HG03196 (cell line): ENCODE measurements around the gene SEC23B.
"Not testable (repeated sequence)": the region's sequence is repeated elsewhere in the genome, so short reads cannot be mapped to it uniquely, and the experiment has no call there.

ENCODE experiments used
- ATAC-seq: cut with Tn5 transposase; IDR thresholded peaks from one replicate; pipeline ENCODE4 v1.9.1; 2021; ENCODE audit not compliant: unreplicated experiment

SEC23B gene

DNA sequence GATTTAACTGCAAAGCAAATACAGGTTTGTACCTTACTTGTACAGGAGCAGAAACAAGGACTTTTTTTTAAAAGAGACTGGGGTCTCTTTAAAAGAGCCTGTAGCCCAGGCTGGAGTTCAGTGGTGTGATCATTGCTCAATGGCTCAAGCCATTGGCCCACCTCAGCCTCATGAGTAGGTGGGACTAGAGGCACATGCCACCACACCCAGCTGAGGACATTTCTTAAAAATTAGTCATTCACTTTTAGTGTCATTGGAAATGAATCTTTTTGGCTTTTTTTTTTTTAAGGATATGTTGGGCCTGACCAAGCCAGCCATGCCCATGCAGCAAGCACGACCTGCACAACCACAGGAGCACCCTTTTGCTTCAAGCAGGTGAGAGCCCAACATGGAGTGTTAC, 16.9 kb downstream of the SEC23B start:
- no peak for ATAC-seq

DNA sequence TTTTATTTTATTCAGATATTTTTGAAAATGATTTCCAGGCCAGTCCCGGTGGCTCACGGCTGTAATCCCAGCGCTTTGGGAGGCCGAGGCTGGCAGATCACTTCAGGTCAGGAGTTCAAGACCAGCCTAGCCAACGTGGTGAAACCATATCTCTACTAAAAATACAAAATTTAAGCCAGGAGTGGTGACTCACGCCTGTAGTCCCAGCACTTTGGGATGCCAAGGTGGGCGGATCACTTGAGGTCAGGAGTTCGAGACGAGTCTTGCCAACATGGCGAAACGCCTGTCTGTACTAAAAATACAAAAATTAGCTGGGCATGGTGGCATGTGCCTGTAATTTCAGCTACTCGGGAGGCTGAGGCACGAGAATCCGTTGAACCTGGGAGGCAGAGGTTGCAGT, 19.0 kb downstream of the SEC23B start:
- ATAC-seq, result not testable (repeated sequence)

DNA sequence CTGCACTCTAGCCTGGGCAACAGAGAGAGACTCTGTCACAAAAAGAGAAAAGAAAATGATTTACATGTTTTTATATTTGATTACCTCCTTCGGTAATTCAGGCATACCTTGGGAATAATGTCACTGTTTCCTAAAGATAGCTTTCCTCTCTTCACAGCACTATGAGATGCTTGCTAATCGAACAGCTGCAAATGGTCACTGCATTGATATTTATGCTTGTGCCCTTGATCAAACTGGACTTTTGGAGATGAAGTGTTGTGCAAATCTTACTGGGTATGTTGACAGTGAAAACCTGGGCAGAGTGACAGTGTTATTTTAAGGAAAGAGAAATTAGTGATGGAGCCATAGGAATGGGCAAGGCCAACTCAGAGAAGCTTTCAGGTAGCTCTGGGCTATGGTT, 19.6 kb downstream of the SEC23B start:
- ATAC-seq, result no peak

DNA sequence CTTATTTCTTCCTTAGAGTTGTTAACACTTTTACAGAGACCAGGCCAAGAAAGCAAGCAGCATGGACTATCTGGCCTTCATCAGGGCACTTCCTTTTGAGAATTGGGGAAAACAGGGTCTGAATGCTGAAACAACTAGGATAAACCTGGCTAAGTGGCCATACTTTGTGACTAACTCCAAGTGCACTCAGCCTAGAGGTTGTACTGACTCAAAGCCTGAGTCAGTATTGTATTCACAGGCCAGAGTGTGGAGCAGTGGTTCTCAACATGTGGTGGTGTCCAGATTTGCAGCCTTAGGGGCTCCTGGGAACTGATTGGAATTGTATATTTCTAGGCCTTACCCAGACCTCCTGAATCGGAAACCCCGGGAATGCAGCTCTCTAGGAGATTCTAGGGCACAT, 20.1 kb downstream of the SEC23B start:
- ATAC-seq, result no peak

DNA sequence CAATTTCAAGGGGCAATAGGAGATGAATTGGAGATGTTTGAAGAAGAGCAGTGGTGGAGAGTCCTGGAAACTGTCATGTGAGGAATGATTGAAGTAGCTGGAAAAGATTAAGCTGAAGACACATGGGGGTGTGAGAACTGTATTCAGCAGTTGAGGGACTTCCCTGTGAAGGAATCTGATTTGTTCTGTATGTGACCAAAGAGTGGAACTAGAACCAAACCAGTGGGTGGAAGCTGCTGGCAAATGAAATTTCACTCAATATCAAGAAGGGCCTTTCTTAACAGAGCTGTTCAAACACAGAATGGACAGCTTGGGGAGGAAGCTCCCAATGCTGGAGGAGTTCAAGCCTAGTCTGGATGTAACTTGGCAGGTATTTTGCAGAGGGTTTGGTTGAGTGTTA, 21.3 kb downstream of the SEC23B start:
- ATAC-seq, result no peak

DNA sequence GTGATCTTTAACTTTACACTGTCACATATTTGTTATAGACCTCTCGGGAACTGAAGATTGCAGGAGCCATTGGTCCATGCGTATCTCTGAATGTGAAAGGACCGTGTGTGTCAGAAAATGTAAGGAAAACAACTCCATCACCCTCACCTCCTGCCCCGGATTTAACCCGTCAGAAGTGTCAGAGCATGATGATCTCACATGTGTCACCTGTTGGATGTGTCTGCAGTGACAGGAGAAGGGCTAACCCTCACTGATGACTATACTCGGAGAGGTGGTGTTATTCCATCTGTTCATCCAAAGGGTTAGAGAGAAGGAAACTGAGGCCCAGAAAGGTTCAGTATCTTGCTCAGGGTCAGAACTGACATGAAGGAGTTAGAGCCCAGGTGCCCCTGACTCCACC, 24.9 kb downstream of the SEC23B start:
- no peak for ATAC-seq

DNA sequence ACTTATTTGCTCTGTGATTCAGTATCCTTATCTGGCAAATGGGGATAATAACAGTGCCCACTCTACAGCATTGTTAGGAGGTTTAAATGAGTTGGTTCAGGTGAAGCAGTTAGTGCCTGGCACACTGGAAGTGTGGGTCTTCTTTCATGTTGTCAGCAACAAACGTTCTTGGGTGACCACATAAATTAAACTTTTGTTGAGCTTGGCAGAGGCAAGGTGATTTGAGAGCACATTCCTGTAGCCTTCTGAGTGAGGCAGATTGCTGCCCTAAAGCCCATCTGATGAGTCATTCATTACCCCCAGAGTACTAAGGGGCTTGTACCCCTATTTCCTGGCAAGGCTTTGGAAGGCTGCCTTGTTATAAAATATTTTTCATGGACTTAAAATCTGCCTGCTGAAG, 25.8 kb downstream of the SEC23B start:
- no peak for ATAC-seq

DNA sequence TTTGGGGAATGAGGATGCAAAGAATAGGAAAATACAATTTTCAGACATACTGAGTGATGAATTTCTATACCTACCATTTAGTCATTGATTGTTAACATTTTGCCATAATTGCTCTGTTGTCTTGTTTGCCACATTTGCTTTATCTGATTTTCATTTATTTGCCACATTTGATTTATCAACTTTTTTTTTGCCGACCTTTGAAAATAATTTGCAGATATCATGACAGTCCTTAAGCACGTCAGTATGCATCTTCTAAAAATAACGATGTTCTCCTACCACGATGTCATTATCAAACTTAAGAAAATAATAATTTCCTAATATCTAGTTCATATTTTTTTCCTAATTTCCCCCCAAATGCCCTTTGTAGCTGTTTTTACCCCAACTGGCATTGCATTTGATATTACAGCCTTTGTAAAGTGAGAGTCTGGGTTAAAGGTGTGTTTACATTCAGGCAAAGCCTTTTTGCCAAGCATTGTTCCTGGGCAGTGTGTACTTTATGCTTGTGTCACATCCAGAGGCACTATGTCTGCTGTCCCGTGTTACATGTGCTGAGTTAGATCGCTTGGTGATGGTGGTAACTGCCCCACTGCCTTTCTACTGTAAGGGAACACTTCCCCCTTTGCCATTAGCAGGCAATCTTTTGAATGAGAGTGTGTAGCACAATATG, 26.4 kb downstream of the SEC23B start:
- no peak for ATAC-seq

DNA sequence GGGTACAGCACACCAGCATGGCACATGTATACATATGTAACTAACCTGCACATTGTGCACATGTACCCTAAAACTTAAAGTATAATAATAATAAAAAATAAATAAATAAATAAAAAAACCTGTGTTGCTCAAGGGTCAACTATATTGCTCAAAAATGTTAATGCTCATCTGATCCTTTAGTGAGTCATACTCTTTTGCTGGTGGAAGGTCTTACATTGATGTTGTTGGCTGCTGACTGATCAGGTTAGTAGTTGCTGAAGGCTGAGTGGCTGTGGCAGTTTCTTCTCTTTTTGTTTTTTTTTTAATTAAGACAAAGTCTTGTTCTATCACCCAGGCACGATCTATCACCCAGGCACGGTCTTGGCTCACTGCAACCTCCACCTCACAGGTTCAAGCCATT, 29.9 kb downstream of the SEC23B start:
- ATAC-seq, result no peak

DNA sequence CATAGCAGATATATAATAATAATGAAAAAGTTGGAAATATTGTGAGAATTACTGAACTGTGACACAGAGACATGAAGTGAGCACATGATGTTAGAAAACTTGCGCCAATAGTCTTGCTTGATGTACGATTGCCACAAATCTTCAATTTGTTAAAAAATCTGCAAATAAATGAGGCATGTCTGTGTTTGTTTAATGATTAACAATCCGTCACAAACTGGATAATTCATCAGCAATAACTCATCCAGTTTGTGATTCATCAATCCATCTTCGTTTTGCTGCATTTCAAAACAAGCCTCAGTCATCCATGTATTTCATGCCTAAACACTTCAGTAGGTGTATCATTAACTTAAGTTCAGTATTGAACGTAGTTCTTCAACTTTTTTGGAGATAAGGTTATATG, 34.0 kb downstream of the SEC23B start:
- no peak for ATAC-seq

DNA sequence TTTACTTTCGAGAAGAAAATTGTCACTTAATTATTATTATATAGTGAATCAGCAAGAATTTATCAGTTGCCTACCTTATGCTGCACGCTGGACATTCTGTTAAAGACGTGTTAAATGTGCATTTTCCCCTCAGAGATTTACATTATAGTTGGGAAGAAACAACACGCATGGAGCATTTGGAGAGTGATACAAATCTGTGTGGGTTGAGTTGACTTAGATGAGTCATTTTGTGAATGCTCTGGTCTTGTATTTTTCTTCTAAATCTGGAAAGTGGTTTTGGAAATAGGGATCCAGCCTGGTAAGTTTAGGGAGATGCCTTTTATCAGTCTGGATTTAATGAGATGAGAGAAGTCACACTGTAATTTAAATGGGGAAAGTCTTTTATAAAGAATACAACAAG, 35.5 kb downstream of the SEC23B start:
- no peak for ATAC-seq

DNA sequence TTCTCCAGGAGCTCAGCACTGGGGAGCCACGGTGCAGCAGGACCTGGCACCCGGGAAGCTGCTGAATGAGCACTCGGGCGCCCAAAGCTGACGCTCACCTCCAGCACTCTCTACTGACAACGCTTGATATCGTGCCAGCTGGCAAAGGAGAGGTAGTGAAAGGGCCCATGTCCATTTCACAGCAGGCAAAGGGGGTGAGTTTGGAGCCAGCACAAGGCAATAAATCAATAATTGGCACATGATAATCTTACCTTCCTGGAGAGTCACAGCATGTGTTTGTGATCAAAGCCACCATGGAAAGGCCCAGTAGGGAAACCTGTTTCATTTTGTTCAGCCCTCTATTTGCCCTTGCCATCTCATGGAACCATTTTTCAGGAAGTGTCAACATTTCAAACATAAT, 36.2 kb downstream of the SEC23B start:
- no peak for ATAC-seq

DNA sequence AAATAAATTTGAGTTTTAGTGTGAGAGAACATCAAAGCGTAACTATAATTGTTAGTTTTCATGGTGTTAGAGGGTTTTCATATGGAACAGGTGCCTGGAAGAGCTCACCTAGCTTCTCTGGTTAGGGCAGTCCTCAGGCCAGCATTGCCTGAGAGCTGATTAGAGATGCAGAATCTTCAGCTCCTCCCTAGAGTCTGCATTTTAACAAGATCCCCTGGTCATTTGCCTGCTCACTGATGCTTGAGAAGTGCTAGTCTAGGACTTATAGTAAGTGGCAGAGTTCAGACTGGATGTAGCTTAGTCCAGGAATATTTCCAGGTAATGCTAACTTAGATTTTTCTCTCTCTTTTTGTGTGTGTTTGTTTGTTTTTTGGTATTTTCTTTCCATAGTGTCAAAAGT, 37.8 kb downstream of the SEC23B start:
- ATAC-seq, result no peak

DNA sequence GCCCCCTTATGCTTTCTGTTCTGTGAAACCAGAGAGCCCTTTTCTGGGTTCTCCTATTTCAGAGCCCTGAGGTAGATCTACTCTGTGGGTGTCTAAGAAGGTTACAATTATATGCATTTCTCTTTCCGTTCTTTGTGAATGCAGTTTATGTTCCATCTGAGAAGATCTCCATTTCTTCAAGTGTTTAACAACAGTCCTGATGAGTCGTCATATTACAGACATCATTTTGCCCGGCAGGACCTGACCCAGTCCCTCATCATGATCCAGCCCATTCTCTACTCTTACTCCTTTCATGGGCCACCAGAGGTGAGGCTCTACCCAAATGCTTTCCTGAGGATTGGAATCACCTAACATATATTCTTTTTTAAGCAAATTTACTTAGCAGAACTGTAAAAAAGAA, 40.7 kb downstream of the SEC23B start:
- ATAC-seq, result no peak

DNA sequence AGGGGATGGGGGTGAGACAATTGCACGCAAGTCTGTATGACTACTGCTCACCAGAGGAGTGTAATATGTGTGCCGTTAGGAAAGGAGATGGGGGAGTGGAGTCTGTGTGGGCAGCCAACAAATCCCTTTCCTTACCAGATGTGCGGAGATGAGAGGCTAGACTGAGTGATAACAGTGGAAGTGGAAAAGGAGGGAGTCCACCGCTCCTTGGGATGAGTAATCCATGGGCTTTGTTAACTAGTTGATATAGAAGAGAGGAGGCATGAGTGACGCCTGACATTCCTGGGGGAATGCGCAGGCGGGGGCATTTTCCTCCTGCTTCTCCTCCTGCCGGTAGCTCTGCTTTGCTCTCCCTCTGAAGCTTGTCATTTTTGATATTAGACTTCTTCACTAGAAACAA, 46.0 kb downstream of the SEC23B start:
- ATAC-seq, result no peak

DNA sequence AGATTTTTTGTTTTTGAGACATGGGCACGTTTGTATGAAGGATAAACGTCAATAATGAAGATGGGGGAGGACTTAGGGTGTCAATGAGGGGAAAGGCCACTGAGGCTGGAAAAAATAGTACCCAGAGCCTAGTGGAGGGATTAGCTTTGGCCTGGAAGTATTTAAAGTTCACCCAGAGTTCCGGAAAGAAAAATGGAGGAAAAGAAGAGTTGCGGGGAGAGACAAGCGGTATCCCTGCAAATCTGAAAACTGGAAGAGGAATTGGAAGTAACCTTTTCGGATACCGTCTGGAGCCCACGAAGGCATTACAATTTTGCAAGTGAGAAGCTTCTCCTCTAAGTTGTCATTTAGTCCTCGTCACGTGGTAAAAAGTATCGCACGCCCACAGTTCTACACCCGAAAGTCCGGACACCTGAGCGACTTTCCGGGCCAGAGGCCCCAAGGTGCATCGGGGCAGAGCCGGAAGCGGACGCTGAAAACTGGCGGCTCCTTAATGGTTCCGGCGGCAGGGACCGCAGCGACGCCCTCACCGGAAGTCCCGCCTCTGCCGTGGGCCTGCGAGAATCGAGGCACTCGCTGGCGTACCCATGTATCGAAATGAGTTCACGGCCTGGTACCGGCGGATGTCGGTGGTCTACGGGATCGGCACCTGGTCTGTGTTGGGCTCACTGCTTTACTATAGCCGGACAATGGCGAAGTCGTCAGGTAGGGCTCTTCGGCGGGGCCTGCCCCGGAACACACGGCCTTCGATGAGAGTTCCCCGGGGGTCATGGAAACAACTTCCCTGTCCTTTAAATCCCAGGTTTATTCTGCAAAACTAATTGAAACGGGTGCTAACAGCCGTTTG, 59.4 kb downstream of the SEC23B start, which contains the start of gene SMIM26:
TSS of gene SMIM26 (plus strand) at position 541 of the 847 bp plus-strand sequence. CDS start at position 588, 47 bp downstream.
- ATAC-seq, result peak; percentile 99

DNA sequence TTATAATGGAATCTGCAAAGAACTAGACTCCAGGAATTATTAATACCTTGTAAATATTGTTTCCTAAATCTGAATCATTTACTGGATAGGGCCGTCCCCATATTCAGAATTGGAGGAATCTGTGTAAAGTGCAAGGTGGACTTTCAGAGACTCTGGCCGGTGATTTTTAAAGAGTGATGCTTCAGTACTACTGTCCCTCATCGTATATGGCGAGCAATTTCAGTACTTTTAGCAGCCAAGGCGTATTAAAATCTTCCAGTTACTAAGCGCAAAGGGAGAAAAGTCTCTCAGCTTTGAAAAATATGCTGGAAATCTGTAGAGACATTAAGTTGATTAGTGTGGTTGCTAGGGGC, 60.0 kb downstream of the SEC23B start:
- no peak for ATAC-seq

DNA sequence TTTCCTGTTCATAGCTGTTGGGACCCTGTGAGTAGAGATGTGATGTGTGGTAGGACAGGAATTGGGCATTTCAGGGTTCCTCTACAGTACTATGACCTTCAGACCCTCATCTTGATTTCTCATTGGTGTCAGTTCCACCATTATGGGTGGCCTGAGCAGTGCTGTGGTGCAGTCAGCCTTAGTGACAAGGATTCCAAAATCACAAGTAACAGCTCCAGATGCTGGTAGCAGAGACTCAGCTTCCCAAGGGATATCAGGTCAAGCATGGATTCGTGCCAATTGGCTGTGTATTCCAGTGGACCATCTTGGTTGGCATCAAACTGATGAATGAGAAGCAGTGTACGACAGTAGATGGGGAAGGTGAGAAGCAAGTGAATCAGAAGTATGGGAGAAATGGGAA, 63.3 kb downstream of the SEC23B start:
- no peak for ATAC-seq

DNA sequence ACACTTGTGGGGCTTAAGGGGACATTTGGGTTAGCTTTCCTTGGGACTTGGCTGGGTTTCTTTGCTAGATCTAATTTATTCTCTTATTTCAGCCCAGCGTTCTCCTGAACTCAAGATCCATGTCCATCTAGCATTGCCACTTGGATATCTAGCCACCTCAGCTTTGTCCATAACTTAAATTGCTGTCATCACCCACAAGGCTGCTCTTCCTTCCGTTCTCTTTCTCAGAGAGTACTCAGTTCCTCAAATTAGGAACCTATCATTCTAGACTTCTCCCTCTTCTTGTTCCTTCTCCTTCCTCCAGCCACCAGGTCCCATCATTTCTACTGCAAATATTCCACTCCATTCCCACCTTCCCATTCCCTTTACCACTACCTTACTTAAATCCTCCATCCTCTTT, 63.8 kb downstream of the SEC23B start:
- ATAC-seq, result no peak

DNA sequence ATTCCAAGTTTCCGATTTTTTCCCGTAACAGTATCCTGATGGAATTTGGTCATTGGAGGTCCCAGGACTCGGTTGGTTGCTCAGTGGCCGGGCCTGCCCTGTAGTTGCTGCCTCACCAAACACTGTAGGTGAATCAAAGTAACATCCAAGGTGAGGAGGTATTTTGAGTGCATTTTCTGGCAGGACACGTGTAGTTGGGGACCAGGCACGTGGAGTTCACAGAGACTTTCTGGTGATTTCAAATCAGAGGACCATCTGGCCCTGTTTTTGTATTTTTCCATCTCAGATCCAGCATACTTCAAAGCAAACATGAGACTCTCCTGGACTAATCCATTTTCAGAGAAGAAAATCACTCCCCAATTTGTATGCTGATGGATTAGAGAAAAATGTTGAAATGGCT, 70.2 kb downstream of the SEC23B start:
- no peak for ATAC-seq

DNA sequence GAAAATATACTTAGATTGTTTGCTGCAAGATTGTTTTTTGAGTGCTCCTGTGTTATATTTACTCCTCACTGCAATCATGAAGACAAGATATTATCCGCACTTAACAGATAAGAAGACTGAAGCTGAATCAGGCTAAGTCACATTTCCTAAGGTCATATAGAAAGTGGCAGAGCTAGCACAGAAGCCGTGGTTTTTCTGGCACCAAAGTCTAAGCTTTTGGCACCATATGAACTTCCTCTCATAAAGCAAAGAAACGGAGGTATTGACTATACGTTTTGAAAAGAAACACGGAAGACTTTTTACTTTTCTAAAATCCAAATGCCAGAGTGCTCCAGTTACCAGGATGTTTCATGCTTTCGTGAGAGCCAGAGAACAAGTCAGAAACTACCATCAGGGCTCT, 70.8 kb downstream of the SEC23B start:
- ATAC-seq, result no peak

DNA sequence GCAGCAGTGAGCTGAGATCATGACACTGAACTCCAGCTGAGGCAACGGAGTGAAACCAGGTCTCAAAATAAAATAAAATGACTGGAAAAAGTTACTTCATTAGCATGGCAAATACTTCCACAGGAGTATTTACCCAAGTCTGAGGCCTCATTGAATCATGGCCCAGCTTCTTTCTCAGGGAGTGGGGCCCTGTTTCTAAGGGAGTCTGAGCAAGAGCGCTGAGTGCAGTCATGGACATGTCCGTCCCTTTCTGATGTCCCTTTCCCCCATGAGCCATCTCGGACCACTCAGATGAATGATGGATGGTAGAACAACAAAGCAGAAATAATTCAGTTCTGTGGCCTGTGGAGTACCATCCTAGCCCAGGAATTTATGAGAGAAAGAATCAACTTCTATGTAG, 72.3 kb downstream of the SEC23B start:
- ATAC-seq, result no peak

DNA sequence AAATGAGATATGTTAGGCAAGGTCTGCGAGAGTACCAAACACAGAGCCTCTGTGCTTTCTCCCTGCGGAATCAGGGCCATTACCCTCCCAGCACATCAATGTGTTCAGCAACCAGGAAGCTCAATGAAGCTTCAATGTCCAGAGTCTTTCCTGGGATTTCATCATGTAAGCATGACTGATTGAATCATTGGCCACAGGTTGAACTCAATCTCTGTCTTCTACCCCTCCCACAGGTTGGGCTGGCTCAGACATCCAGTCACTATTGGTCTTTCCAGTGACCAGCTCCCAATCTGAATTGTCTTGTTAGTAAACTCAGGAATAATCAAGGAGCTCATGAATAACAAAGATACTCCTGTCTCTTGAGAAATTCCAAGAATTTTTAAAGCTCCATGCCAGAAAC, 77.4 kb downstream of the SEC23B start:
- no peak for ATAC-seq
